Measurements from ENCODE around the gene TIGAR. TPM values are rescaled to one million over a fixed set of nuclear protein-coding genes. Genes with fewer than 3 reads are reported as not detected.

TIGAR gene
- total RNA-seq, 5 donors from 2014 or later (not counting 1 experiment from before 2014, with no cell fraction given): 6.7 to 11.4 (median 7.5) TPM

DNA sequence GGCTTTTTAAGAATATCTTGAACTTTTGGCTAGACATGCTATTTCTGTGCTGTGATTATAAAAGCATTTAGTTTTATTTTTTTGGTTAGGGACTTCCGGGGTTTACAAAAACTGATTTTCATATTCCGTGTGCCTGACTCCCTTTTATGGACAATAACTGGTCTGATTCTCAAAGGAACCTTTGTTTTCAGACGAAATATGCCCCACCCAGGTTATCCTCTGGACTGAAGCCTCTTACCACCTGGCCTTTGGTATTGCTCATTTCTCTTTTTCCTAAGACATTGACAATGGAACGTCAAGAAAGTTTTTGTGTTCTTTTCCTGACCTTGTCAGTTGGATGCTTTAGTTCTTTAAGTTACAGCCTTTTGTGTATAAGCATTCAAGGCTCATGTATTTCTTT, 10.8 kb downstream of the TIGAR start:
- ATAC-seq (replicated peaks in 1 of 4): no peak
- no peak overlapping the region for H3K27ac Mint-ChIP-seq
- peaks cover 11 to 18% (median 15%) of the 10 kb centered on the region in 3 donors for H3K4me1 Mint-ChIP-seq
- H3K27me3 Mint-ChIP-seq: no peaks in the 10 kb centered on the region
- Histone ChIP-seq H3K4me1 (ENCODE audit: control insufficient read depth in 1 of 2, extremely low read depth in 1 of 2, insufficient read depth in 2 of 2, low read length in 2 of 2) (no peaks in the 10 kb centered on the region), H3K27ac (ENCODE audit: low read length) (no peak overlapping the region), H3K9me3 (no peaks in the 10 kb centered on the region), H3K27me3 (replicated peaks in 1 of 2; ENCODE audit: control insufficient read depth in 2 of 2, extremely low read depth in 1 of 2, insufficient read depth in 2 of 2, low read length in 1 of 2) (no peaks in the 10 kb centered on the region), H3K4me3 (ENCODE audit: control insufficient read depth in 1 of 2, extremely low read depth in 1 of 2, low read length in 1 of 2) (no peak overlapping the region), H3K36me3 (ENCODE audit: control insufficient read depth in 2 of 2, extremely low read depth in 1 of 2, insufficient read depth in 1 of 2, low read length in 1 of 2) (peaks cover 0 to 17% of the 10 kb centered on the region in 2 donors)
- DNase-seq: no peak
- CTCF ChIA-PET: no interaction called here
- POLR2A ChIA-PET: no interaction called here
- H3K4me3 Mint-ChIP-seq: no peak overlapping the region
- whole genome bisulfite sequencing (ENCODE audit: insufficient coverage): 93% methylated on average over 2 of the region's 4 CpGs
- H3K36me3 Mint-ChIP-seq: peaks cover 37% of the 10 kb centered on the region
- no peaks in the 10 kb centered on the region for H3K9me3 Mint-ChIP-seq

DNA sequence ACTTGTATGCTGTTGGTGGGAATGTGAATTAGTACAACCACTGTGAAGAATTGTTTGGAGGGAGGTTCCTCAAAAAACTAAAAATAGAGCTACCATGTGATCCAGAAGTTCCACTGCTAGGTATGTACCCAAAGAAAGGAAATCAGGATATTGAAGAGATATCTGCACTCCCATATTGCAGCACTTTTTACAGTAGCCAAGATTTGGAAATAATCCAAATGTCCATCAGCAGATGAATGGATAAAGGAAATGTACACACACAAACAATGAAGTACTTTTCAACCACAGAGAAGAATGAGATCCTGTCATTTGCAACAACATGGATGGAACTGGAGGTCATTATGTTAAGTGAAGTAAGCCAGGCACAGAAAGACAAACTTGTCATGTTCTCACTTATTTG, 25.9 kb downstream of the TIGAR start:
- Histone ChIP-seq H3K36me3 (ENCODE audit: control insufficient read depth in 2 of 2, extremely low read depth in 1 of 2, insufficient read depth in 1 of 2, low read length in 1 of 2) (peaks cover 0 to 5% of the 10 kb centered on the region in 2 donors), H3K4me1 (ENCODE audit: control insufficient read depth in 1 of 2, extremely low read depth in 1 of 2, insufficient read depth in 2 of 2, low read length in 2 of 2) (no peaks in the 10 kb centered on the region), H3K9me3 (no peaks in the 10 kb centered on the region), H3K4me3 (ENCODE audit: control insufficient read depth in 1 of 2, extremely low read depth in 1 of 2, low read length in 1 of 2) (no peak overlapping the region), H3K27me3 (replicated peaks in 1 of 2; ENCODE audit: control insufficient read depth in 2 of 2, extremely low read depth in 1 of 2, insufficient read depth in 2 of 2, low read length in 1 of 2) (no peaks in the 10 kb centered on the region), H3K27ac (ENCODE audit: low read length) (no peak overlapping the region)
- CTCF ChIA-PET: no interaction called here
- ATAC-seq (replicated peaks in 1 of 4): no peak
- peaks cover 48% of the 10 kb centered on the region for H3K36me3 Mint-ChIP-seq
- DNase-seq: no peak
- no peaks in the 10 kb centered on the region for H3K9me3 Mint-ChIP-seq
- H3K4me1 Mint-ChIP-seq: no peaks in the 10 kb centered on the region
- POLR2A ChIA-PET: no interaction called here
- H3K27ac Mint-ChIP-seq: no peak overlapping the region
- no peak overlapping the region for H3K4me3 Mint-ChIP-seq
- no peaks in the 10 kb centered on the region for H3K27me3 Mint-ChIP-seq

DNA sequence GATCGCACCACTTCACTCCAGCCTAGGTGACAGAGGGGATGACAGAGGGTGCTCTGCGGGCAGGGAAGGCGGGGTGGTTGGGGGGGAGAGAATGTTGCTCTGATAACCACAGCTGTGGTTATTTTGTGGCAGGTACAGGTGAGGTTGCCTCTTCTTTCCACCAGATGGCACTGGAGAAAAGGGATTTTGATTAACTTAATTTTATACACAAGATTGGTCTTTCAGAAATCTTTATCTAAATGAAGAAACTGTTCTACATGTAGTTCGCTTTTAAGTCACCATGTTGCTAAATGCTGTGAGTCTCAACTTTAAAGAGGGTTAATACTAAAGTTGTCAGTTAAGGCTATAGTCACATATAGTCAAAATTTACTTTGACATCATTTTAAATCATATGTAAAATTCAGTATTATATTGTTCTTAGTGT, 32.8 kb downstream of the TIGAR start:
- Mint-ChIP-seq H3K27ac (peak overlapping the region; percentile 22 to 27), H3K36me3 (peaks cover 28% of the 10 kb centered on the region), H3K9me3 (no peaks in the 10 kb centered on the region), H3K27me3 (no peaks in the 10 kb centered on the region), H3K4me3 (no peak overlapping the region), H3K4me1 (peaks cover 2 to 8% (median 5%) of the 10 kb centered on the region in 3 donors)
- Histone ChIP-seq H3K36me3 (ENCODE audit: control insufficient read depth in 2 of 2, extremely low read depth in 1 of 2, insufficient read depth in 1 of 2, low read length in 1 of 2) (peaks cover 0 to 12% of the 10 kb centered on the region in 2 donors), H3K27me3 (replicated peaks in 1 of 2; ENCODE audit: control insufficient read depth in 2 of 2, extremely low read depth in 1 of 2, insufficient read depth in 2 of 2, low read length in 1 of 2) (no peaks in the 10 kb centered on the region), H3K9me3 (no peaks in the 10 kb centered on the region), H3K4me1 (ENCODE audit: control insufficient read depth in 1 of 2, extremely low read depth in 1 of 2, insufficient read depth in 2 of 2, low read length in 2 of 2) (no peaks in the 10 kb centered on the region), H3K4me3 (ENCODE audit: control insufficient read depth in 1 of 2, extremely low read depth in 1 of 2, low read length in 1 of 2) (no peak overlapping the region), H3K27ac (ENCODE audit: low read length) (no peak overlapping the region)
- WGBS (ENCODE audit: insufficient coverage): 43% methylated on average over 3 of the region's 4 CpGs
- peak; percentile 89 to 99 (median 94) for ATAC-seq (replicated peaks in 1 of 4)
- ChIA-PET CTCF (no interaction called here), POLR2A (no interaction called here)
- peak; percentile 6 to 69 (median 48) for DNase-seq

DNA sequence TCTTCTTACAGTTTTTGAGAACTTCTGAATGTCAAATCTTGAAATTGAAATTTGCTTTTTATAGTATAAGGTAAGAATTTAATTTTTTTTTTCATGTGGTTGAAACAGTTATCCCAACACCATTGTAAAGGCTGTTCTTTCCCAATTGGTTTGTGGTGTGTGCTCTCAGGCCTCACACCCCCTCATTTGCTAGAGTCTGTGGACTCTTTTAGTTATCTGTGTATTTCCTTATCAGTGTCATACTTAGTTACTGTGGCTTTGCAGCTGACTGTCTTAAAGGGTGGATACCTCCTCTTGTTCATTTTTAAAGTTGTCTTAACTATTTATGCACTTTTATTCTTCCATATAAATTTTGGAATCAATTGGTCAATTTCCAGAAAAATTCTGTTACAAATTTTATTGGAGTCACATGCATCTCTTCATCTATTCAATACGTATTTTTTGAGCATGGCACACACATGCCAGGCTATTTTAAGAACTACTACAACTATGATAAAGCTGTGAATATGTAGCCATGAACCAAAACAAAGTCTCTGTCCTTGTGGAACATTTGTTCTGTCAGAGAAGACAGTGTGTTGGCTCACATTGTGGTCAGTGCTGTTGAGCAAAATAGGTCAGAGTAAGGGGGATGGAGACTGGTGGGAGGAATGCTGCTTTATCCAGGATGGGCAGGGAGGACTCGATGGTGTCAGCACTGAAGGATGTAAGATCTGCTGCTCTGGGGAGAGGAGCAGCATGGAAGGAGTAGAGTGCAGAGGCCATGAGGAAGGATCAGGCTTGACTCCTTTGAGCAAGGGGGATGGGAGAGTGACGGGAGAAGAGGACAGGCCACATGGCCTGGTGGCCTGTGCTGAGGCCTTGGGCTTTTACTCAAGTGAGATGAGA, 34.4 kb downstream of the TIGAR start:
- no peak overlapping the region for H3K27ac Mint-ChIP-seq
- WGBS (ENCODE audit: insufficient coverage): 89% methylated on average over 2 of the region's 3 CpGs
- Histone ChIP-seq H3K4me3 (ENCODE audit: control insufficient read depth in 1 of 2, extremely low read depth in 1 of 2, low read length in 1 of 2) (no peak overlapping the region), H3K27ac (ENCODE audit: low read length) (no peak overlapping the region), H3K36me3 (ENCODE audit: control insufficient read depth in 2 of 2, extremely low read depth in 1 of 2, insufficient read depth in 1 of 2, low read length in 1 of 2) (peaks cover 0 to 12% of the 10 kb centered on the region in 2 donors), H3K27me3 (replicated peaks in 1 of 2; ENCODE audit: control insufficient read depth in 2 of 2, extremely low read depth in 1 of 2, insufficient read depth in 2 of 2, low read length in 1 of 2) (no peaks in the 10 kb centered on the region), H3K9me3 (no peaks in the 10 kb centered on the region), H3K4me1 (ENCODE audit: control insufficient read depth in 1 of 2, extremely low read depth in 1 of 2, insufficient read depth in 2 of 2, low read length in 2 of 2) (no peaks in the 10 kb centered on the region)
- no peak overlapping the region for H3K4me3 Mint-ChIP-seq
- no peak for ATAC-seq (replicated peaks in 1 of 4)
- POLR2A ChIA-PET: interaction anchor here in 1 of 2 donors (0.7 kb wide), 1 partner anchor 172 kb away, joined by 5 read pairs; no protein-coding TSS in a partner anchor
- H3K9me3 Mint-ChIP-seq: peaks cover 0 to 6% (median 5%) of the 10 kb centered on the region in 3 donors
- peaks cover 2 to 8% (median 5%) of the 10 kb centered on the region in 3 donors for H3K4me1 Mint-ChIP-seq
- CTCF ChIA-PET: interaction anchor here in 1 of 2 donors (0.5 kb wide), 1 partner anchor 209 kb away, joined by 3 read pairs; no protein-coding TSS in a partner anchor
- peaks cover 20% of the 10 kb centered on the region for H3K36me3 Mint-ChIP-seq
- no peaks in the 10 kb centered on the region for H3K27me3 Mint-ChIP-seq
- DNase-seq: no peak

DNA sequence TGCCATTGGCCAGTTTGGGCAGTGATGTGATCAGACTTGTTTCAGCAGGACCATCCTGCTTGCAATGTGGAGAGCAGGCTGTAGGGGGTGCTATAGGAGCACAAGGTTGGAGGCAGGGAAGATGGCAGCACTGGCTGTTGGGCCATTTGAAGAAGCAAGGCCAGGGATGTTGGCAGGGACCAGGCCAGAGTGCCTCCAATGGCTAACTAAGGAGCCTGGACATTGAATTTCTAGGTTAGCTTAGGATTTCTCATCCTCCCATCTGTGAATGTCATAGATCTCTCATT, 35.0 kb downstream of the TIGAR start:
- no peak overlapping the region for H3K4me3 Mint-ChIP-seq
- Histone ChIP-seq H3K27me3 (replicated peaks in 1 of 2; ENCODE audit: control insufficient read depth in 2 of 2, extremely low read depth in 1 of 2, insufficient read depth in 2 of 2, low read length in 1 of 2) (no peaks in the 10 kb centered on the region), H3K27ac (ENCODE audit: low read length) (no peak overlapping the region), H3K9me3 (no peaks in the 10 kb centered on the region), H3K4me3 (ENCODE audit: control insufficient read depth in 1 of 2, extremely low read depth in 1 of 2, low read length in 1 of 2) (no peak overlapping the region), H3K4me1 (ENCODE audit: control insufficient read depth in 1 of 2, extremely low read depth in 1 of 2, insufficient read depth in 2 of 2, low read length in 2 of 2) (no peaks in the 10 kb centered on the region), H3K36me3 (ENCODE audit: control insufficient read depth in 2 of 2, extremely low read depth in 1 of 2, insufficient read depth in 1 of 2, low read length in 1 of 2) (peaks cover 0 to 12% of the 10 kb centered on the region in 2 donors)
- H3K9me3 Mint-ChIP-seq: peaks cover 0 to 6% (median 5%) of the 10 kb centered on the region in 3 donors
- CTCF ChIA-PET: interaction anchor here in 1 of 2 donors (0.5 kb wide), 1 partner anchor 208 kb away, joined by 3 read pairs; no protein-coding TSS in a partner anchor
- ATAC-seq (replicated peaks in 1 of 4) (peak in 1 of 4 experiments; percentile 29), DNase-seq (peak in 25 of 35 experiments; percentile 6 to 48 (median 21))
- POLR2A ChIA-PET: no interaction called here
- H3K4me1 Mint-ChIP-seq: peaks cover 2 to 8% (median 5%) of the 10 kb centered on the region in 3 donors
- H3K27me3 Mint-ChIP-seq: no peaks in the 10 kb centered on the region
- peaks cover 16% of the 10 kb centered on the region for H3K36me3 Mint-ChIP-seq
- no peak overlapping the region for H3K27ac Mint-ChIP-seq

DNA sequence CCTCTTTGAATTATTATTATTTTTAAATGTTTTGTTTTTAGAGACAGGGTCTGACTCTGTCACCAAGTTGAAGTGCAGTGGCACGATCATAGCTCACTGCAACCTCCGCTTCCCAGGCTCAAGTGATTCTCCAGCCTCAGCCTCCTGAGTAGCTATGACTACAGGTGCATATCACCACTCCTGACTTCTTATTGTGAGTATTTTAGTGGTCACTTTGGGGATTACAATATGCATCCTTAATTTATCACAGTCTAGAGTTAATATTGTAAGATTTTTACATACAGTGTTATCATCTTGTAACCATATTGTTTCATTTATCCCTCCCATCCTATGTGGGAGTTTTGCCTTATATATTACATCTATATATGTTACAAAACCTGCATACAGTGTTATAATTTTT, 45.1 kb downstream of the TIGAR start:
- CTCF ChIA-PET: interaction anchor here in 1 of 2 donors (1.2 kb wide), 1 partner anchor 12 kb away, joined by 5 read pairs; no protein-coding TSS in a partner anchor
- Mint-ChIP-seq H3K4me3 (no peak overlapping the region), H3K27me3 (peaks cover 14 to 20% of the 10 kb centered on the region in 2 donors), H3K9me3 (no peaks in the 10 kb centered on the region), H3K36me3 (no peaks in the 10 kb centered on the region), H3K27ac (no peak overlapping the region), H3K4me1 (no peaks in the 10 kb centered on the region)
- Histone ChIP-seq H3K27ac (ENCODE audit: low read length) (no peak overlapping the region), H3K27me3 (replicated peaks in 1 of 2; ENCODE audit: control insufficient read depth in 2 of 2, extremely low read depth in 1 of 2, insufficient read depth in 2 of 2, low read length in 1 of 2) (peaks cover 0 to 17% of the 10 kb centered on the region in 2 experiments), H3K36me3 (ENCODE audit: control insufficient read depth in 2 of 2, extremely low read depth in 1 of 2, insufficient read depth in 1 of 2, low read length in 1 of 2) (no peaks in the 10 kb centered on the region), H3K4me3 (ENCODE audit: control insufficient read depth in 1 of 2, extremely low read depth in 1 of 2, low read length in 1 of 2) (no peak overlapping the region), H3K4me1 (ENCODE audit: control insufficient read depth in 1 of 2, extremely low read depth in 1 of 2, insufficient read depth in 2 of 2, low read length in 2 of 2) (no peaks in the 10 kb centered on the region), H3K9me3 (no peaks in the 10 kb centered on the region)
- DNase-seq (no peak), ATAC-seq (replicated peaks in 1 of 4) (no peak)
- no CpG with 5 or more reads among the region's 2 CpGs for WGBS (ENCODE audit: insufficient coverage)
- POLR2A ChIA-PET: no interaction called here

Data from T-cell (primary cell).